GM21360 (cell line): Measurements from ENCODE around the gene ACTL7A.
"Not testable (repeated sequence)": the region's sequence is repeated elsewhere in the genome, so short reads cannot be mapped to it uniquely, and the experiment has no call there.

ENCODE experiments used
- ATAC-seq: cut with Tn5 transposase; IDR thresholded peaks from one replicate; pipeline ENCODE4 v1.9.1; 2021; ENCODE audit warnings: mild to moderate bottlenecking, moderate library complexity; ENCODE audit not compliant: unreplicated experiment

The ACTL7A gene

GRCh38 chr9:108861997-108862396, at the start of gene ACTL7A:
Gene ACTL7A (plus strand): TSS chr9:108862266. CDS start chr9:108862323, 57 bp downstream.
- no peak for ATAC-seq

GRCh38 chr9:108812396-108813025, 49.6 kb upstream of the ACTL7A start:
- no peak for ATAC-seq

GRCh38 chr9:108813951-108814601, 48.0 kb upstream of the ACTL7A start:
- no peak for ATAC-seq

GRCh38 chr9:108815156-108815555, 46.9 kb upstream of the ACTL7A start:
- ATAC-seq: no peak

- no peak for ATAC-seq
Measured at GRCh38 chr9:108816037-108816436, 46.0 kb upstream of the ACTL7A start.

DNA sequence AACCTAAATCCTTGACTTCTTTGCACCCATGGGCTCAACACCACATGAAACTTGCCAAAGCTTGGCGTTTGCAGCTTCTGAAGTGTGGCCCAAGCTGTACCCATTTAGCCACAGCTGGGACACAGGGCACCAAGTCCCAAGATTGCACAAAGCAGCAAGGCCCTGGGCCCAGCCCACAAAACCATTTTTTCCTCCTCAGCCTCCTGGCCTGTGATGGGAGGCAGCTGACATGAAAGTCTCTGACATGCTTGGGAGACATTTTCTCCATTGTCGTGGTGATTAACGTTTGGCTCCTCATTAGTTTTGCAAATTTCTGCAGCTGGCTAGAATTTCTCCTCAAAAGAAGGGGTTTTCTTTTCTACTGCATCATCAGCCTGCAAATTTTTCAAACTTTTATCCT, 38.2 kb upstream of the ACTL7A start:
- no peak for ATAC-seq

- ATAC-seq: no peak
Measured at GRCh38 chr9:108830272-108830671, 31.8 kb upstream of the ACTL7A start.

DNA sequence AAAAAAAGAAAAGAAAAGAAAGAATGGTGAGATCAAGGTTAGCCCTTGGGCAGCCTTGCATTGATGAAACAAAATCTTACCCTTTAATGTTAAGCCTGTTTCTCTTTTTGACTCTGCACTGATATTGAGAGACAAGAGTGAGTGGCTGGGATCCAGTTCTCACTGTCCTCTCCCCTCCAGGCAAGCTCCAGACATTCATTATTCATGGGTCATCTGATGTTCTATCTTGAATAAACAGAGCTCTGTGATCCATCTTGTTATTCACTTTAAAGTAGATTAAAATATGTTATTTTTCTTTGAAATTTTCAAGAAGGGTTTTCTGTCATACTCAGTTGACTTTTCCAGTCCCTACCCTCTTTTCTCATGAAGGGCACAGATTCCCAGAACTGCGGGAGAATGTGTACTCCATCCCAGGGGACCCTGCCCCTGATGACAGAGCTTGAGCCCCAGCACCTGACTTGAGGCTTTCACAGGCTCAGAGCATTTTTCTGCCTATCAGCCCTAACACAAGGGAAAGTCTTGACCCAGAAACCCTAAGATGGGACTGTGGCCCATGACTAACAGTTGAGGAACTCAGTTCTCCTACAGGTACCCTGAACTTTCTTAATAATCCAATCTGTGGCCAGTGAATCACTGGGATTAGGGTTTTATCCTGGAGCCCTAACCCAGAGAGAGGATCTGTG, 30.4 kb upstream of the ACTL7A start:
- ATAC-seq: no peak

DNA sequence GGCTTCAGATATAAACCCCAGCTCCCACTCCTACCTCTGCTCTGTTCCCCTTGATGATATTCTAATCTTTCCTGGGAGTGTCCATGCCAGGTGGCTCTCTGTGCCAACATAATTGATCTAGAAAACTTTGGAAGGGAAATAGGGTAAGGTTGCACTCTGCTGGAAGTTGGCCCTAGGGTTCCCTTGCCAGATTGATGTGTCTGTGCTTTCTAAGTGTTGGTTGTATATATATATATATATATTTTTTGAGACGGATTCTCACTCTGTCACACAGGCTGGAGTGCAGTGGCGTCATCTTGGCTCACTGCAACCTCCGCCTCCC, 29.9 kb upstream of the ACTL7A start:
- ATAC-seq: no peak

- ATAC-seq: no peak
Measured at GRCh38 chr9:108834959-108835665, 27.0 kb upstream of the ACTL7A start.

- no peak for ATAC-seq
Measured at GRCh38 chr9:108835831-108836230, 26.2 kb upstream of the ACTL7A start.

- ATAC-seq: no peak
Measured at GRCh38 chr9:108836319-108836718, 25.7 kb upstream of the ACTL7A start.

- ATAC-seq: no peak
Measured at GRCh38 chr9:108836781-108837180, 25.3 kb upstream of the ACTL7A start.

- ATAC-seq: no peak
Measured at GRCh38 chr9:108837530-108837929, 24.5 kb upstream of the ACTL7A start.

- ATAC-seq: no peak
Measured at GRCh38 chr9:108838017-108838416, 24.0 kb upstream of the ACTL7A start.

- not testable (repeated sequence) for ATAC-seq
Measured at GRCh38 chr9:108839561-108839960, 22.5 kb upstream of the ACTL7A start.

DNA sequence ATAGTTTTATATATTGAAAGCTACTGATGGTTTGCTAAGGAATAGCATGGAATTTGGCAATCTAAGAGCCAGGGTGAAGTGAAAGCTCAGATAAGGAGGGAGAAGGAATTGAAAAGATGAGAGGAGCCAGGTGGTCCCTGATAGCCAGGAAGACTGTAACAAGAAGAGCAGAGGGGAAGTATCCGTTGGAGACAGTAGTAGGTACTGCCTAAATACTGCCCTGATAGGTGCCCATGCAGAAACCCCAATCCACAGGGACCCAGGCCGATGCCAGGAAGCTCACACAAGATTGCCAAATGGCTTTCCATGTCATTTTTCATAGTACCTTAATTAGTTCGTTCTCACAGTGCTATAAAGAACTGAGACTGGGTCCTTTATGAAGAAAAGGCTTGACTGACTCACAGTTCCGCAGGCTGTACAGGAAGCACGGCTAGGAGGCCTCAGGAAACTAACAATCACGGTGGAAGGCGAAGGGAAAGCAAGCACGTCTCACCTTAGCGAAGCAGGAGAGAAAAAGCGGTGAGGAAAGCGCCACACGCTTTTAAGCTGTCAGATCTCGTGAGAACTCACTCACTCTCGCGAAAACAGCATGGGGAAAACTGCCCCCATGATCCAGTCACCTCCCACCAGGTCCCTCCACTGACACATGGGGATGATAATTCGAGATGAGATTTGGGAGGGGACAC, 19.3 kb upstream of the ACTL7A start:
- ATAC-seq: no peak

GRCh38 chr9:108844391-108844790, 17.7 kb upstream of the ACTL7A start:
- ATAC-seq: no peak

DNA sequence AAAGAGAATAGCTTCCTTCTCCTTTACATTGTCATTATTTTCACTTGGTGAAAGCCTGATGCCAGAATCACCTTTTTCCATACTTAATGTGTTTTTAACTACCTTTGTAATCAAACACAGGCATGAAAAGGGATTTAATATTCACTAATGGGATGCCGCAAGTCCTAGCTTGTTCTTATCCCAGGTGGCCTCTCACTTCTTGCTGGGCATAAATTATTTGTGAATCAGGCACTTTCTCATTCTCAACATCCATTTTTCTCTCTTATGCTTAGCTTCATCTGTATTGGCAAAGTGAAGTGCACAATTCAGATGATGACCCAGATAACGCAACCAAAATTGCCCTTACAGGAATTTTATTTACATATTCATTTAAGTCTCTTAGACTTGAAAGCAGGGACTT, 17.2 kb upstream of the ACTL7A start:
- ATAC-seq: no peak

DNA sequence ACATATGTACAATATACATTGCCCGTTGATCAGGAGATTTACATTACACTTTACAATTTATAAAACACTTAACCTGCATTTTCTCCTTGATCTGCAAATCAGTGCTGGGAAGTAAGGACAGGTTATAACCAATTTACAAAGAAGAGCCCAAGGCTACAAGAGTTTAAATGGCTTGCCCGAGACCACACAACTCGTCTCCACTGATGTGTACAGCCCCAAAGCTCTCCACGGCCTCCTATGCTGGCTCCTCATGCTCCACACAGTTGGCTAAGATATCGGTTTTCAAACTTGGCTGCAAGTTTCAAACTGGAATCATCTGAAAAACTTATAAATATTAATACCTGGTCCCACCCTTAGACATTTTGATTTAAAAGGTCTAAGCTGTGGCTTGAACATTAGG, 16.6 kb upstream of the ACTL7A start:
- no peak for ATAC-seq

GRCh38 chr9:108845947-108846346, 16.1 kb upstream of the ACTL7A start:
- ATAC-seq: no peak
